ENCODE results near the gene CISD1.

The CISD1 gene

GRCh38 chr10:58265249-58265648 is 3.7 kb upstream of the CISD1 start:
- no peak for DNase-seq

GRCh38 chr10:58266003-58266825 is 2.7 kb upstream of the CISD1 start:
- peak in 1 of 56 donors; percentile 2 for DNase-seq

- peak in 47 of 56 donors; percentile 2 to 68 (median 48) for DNase-seq
These were observed 1.9 kb upstream of the CISD1 start for GRCh38 chr10:58266826-58267712.

- peak; percentile 48 to 96 (median 92) for DNase-seq
These were observed 1.1 kb upstream of the CISD1 start, which contains the start of gene IPMK for GRCh38 chr10:58267713-58268453. Gene IPMK, minus strand, starts transcription at chr10:58267894. Its CDS starts 283 bp downstream, at chr10:58267611.

- peak in 1 of 56 donors; percentile 60 for DNase-seq
These were observed 462 bp upstream of the CISD1 start for GRCh38 chr10:58268454-58268945.

GRCh38 chr10:58269782-58270290 is 874 bp downstream of the CISD1 start:
- no peak for DNase-seq

GRCh38 chr10:58275261-58275660 is 6.3 kb downstream of the CISD1 start:
- DNase-seq = no peak

GRCh38 chr10:58275908-58276307 is 6.9 kb downstream of the CISD1 start:
- no peak for DNase-seq

- no peak for DNase-seq
These were observed 9.5 kb downstream of the CISD1 start for GRCh38 chr10:58278274-58278961.

GRCh38 chr10:58278962-58279307 is 10.0 kb downstream of the CISD1 start:
- no peak for DNase-seq

- DNase-seq = no peak
These were observed 11.5 kb downstream of the CISD1 start for GRCh38 chr10:58280477-58280876.

- no peak for DNase-seq
These were observed 12.3 kb downstream of the CISD1 start for GRCh38 chr10:58281092-58281752.

- no peak for DNase-seq
These were observed 13.7 kb downstream of the CISD1 start for GRCh38 chr10:58282615-58283014.

GRCh38 chr10:58291538-58292174 is 22.7 kb downstream of the CISD1 start:
- peak in 12 of 56 donors; percentile 0 to 23 (median 2) for DNase-seq

GRCh38 chr10:58293989-58294388 is 25.0 kb downstream of the CISD1 start:
- no peak for DNase-seq

- peak in 26 of 56 donors; percentile 1 to 73 (median 18) for DNase-seq
These were observed 30.6 kb downstream of the CISD1 start for GRCh38 chr10:58299580-58299979.

- DNase-seq = no peak
These were observed 31.7 kb downstream of the CISD1 start for GRCh38 chr10:58300676-58301075.

- no peak for DNase-seq
These were observed 33.3 kb downstream of the CISD1 start for GRCh38 chr10:58302254-58302653.

- no peak for DNase-seq
These were observed 35.2 kb downstream of the CISD1 start for GRCh38 chr10:58304099-58304633.
